Activated CD4-positive, alpha-beta T cell treated with anti-CD3 and anti-CD28 coated beads, Interleukin-2, amount 50 U/mL, for 1 hour (primary cell): Measurements from ENCODE around the gene BST1.
A peak's percentile ranks its signal among the peaks of the same experiment; 100 is the strongest.
"Not testable (repeated sequence)": the region's sequence is repeated elsewhere in the genome, so short reads cannot be mapped to it uniquely, and the experiment has no call there.

Experiments used
- DNase-seq: peaks from one replicate; pipeline ENCODE4 v3.0.0-alpha.2; 2020

The BST1 gene

GRCh38 chr4:15753081-15753480, 50.2 kb downstream of the BST1 start:
- DNase-seq, result no peak

DNA sequence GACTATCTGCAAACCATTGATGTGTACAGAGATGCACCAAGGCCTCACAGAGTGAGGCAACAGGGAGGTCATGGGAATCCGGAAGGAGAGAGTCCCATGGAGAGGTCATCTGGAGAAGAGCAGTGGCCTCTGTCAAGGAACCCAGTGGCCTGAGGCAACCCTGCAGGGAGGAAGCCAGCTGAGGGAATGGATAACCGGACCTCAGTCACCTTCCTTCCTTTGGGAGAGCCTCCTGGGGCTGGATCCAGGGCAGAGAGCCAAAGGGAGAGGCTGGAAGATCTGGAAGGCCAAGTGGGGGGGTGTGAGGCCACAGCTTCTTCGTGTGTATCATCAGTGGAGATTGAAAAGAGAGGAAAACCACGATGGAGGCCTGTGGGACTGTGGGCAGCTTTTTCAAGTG, 50.9 kb downstream of the BST1 start:
- no peak for DNase-seq

GRCh38 chr4:15754323-15754722, 51.5 kb downstream of the BST1 start:
- peak; percentile 50 for DNase-seq

GRCh38 chr4:15755321-15756155, 52.7 kb downstream of the BST1 start:
- DNase-seq, result peak; percentile 26

GRCh38 chr4:15756361-15756861, 53.5 kb downstream of the BST1 start:
- DNase-seq, result peak; percentile 67

GRCh38 chr4:15757054-15757453, 54.2 kb downstream of the BST1 start:
- DNase-seq, result no peak

DNA sequence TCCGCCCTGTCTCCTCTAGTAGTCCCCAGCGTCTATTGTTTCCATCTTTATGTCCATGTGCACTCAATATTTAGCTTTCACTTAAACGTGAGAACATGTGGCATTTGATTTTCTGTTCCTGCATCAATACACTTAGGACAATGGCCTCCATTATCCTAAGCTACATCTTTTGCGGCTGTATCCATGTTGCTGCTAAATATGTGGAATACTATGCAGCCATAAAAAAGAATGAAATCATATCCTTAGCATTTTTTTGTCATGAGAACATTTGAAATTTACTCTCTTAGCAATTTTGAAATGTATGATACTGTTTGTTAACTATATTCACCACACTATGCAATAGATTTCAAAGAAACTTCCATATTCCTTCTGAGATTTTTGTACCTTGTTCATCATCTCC, 55.4 kb downstream of the BST1 start:
- no peak for DNase-seq

GRCh38 chr4:15762460-15762859, 59.6 kb downstream of the BST1 start:
- not testable (repeated sequence) for DNase-seq

- DNase-seq, result no peak
Measured at GRCh38 chr4:15765391-15765790, 62.5 kb downstream of the BST1 start.

GRCh38 chr4:15765910-15766697, 63.2 kb downstream of the BST1 start:
- DNase-seq, result peak; percentile 21

DNA sequence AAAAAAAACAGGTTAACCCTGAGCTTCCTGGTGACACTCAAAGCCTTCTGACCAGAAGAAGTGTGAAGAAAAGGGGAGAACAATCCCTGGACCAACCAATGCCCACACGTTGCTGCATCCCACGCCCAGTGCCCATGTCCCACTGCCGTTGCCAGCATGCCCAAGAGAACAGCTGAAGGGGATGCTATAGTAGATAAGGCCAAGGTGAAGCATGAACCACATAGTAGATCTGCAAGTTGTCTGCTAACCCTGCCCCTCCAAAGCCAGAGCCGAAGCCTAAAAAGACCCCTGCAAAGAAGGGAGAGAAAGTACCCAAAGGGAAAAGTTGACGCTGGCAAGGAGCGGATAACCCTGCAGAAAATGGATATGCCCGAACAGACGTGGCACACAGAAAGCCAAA, 64.0 kb downstream of the BST1 start:
- DNase-seq, result no peak

DNA sequence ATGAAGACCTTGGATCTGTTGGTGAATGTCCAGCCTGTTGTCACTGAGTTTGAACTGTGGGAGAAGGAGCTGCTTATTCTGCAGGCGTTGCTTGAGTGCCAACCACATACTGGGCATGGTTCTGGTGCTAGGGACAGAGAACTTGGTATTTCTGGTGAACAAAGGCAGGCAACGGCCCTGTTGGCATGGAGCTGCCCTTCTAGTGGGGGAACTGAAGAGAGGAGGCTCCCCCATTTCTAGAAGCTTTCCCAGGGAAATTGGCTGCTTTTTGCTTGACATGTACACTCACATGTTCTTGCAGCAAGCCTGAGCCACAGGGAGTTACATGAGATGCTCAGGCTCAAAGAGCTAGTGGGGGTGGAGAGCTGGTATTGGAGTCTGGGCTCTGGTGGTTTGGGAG, 66.3 kb downstream of the BST1 start:
- no peak for DNase-seq

GRCh38 chr4:15771216-15772058, 68.6 kb downstream of the BST1 start:
- no peak for DNase-seq

- no peak for DNase-seq
Measured at GRCh38 chr4:15774020-15774420, 71.2 kb downstream of the BST1 start.

- no peak for DNase-seq
Measured at GRCh38 chr4:15776871-15777648, 74.2 kb downstream of the BST1 start.

- no peak for DNase-seq
Measured at GRCh38 chr4:15777697-15778288, 74.9 kb downstream of the BST1 start.

- peak; percentile 35 for DNase-seq
Measured at GRCh38 chr4:15778289-15779241, 75.7 kb downstream of the BST1 start, which contains the start of gene CD38. Gene CD38, plus strand, starts transcription at chr4:15778328. Its CDS starts 87 bp downstream, at chr4:15778415.

DNA sequence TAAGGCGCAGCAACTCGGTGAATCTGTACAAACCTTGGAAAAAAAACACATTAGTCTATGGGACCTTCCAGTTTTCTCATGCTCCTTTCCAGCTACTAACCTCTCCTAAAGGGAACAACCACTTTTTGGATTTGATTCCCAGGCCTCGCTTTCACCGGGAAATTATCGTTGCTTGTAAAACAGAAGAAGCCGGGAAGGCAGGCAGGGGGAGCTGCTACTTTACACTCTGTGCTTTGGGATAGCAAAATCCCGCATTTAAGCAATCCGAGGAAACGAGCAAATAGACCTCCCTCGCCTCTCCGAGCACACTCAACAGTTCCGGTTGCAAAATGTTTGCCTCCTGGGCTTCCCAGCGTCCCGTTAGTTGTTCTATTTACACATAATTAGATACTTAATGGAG, 76.4 kb downstream of the BST1 start:
- DNase-seq, result no peak

DNA sequence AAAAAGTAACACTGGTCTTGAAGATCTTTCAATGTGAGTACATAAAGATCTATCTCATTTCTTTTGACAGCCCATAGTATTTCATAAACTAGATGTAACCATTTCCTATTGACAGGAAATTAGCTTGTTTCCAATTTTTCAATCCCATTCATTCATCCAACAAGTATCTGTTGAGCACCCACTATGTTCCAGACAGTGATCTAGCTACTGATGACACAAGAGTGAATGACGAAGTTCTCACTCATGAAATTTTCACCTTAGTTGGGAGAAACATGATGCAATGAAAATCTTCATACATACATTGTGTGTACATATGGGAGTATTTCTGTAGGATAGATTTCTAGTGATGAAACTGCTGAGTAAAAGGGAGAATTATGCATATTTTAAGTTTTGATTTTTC, 76.9 kb downstream of the BST1 start:
- no peak for DNase-seq

GRCh38 chr4:15781427-15782095, 78.7 kb downstream of the BST1 start:
- no peak for DNase-seq
